Testis (tissue), 3 donors: Measurements from ENCODE around the gene MOSMO. TPM values are rescaled to one million over a fixed set of nuclear protein-coding genes. Genes with fewer than 3 reads are reported as not detected.

ENCODE experiments used
- DNase-seq: peaks from one replicate; pipeline ENCODE4 v3.0.0-alpha.2; 2019
- H3K27ac ChIP-seq, 2 donors: fragments of 200-600 bp; sonication (generic); one replicate each; pipeline ENCODE4 v1.5.1; 2019
- H3K27me3 ChIP-seq: fragments of 200-600 bp; sonication (generic); one replicate; pipeline ENCODE4 v1.5.1; 2019
- H3K36me3 ChIP-seq: fragments of 200-600 bp; sonication (generic); one replicate; pipeline ENCODE4 v1.5.1; 2017; ENCODE audit warnings: low read depth; ENCODE audit errors: missing control alignments
- H3K4me1 ChIP-seq: fragments of 200-600 bp; sonication (generic); one replicate; pipeline ENCODE4 v1.5.1; 2019
- H3K4me3 ChIP-seq, 2 donors: fragments of 200-600 bp; sonication (generic); one replicate each; pipeline ENCODE4 v1.5.1; 2017 to 2019
- H3K9me3 ChIP-seq: fragments of 200-600 bp; sonication (generic); one replicate; pipeline ENCODE4 v1.5.1; 2017
- CTCF ChIP-seq, 3 experiments: fragments of 450-650 bp in 2 of 3; fragments of 200-600 bp in 1 of 3; sonication (generic) in 1 of 3; IDR thresholded peaks; one replicate each; pipeline ENCODE4 v1.5.1; 2016 to 2019; ENCODE audit warnings: antibody characterized with exemption in 3 of 3, mild to moderate bottlenecking in 2 of 3, moderate library complexity in 1 of 3
- POLR2A ChIP-seq: fragments of 450-650 bp; IDR thresholded peaks from one replicate; pipeline ENCODE4 v1.6.1; 2017; ENCODE audit warnings: antibody characterized with exemption, mild to moderate bottlenecking, moderate library complexity
- WGBS, 2 donors: methylation state at CpG; one replicate each; pipeline ENCODE4 v1.1.5; 2018; 5-methylcytosine and 5-hydroxymethylcytosine counted together
- intact Hi-C: fragments of 100-400 bp; cut with DNase I; formaldehyde crosslinking; loops from one replicate; pipeline ENCODE4 v1.15.1; 2023; ENCODE audit warnings: low total_unique reads
- polyA plus RNA-seq: library from polyadenylated mRNA; stranded (reverse); fragments of 350-450 nt; fragmentation: Illumina TruSeq; extraction: RNeasy Lipid Tissue Mini Kit (QIAGEN cat#74804); gene quantifications from one replicate; pipeline ENCODE4 v1.2.3, GENCODE V29; 2014; ENCODE audit warnings: low read depth, low replicate concordance; ENCODE audit not compliant: insufficient read depth
- total RNA-seq, 2 donors: library from RNA; depleted of rRNA; stranded (reverse); fragments of >200 nt; gene quantifications; one replicate each; pipeline ENCODE4 v1.2.3, GENCODE V29; 2016

The MOSMO gene
- total and polyA plus RNA-seq, 3 donors from 2014 or later, result 17.4 to 36.8 (median 33.4) TPM

DNA sequence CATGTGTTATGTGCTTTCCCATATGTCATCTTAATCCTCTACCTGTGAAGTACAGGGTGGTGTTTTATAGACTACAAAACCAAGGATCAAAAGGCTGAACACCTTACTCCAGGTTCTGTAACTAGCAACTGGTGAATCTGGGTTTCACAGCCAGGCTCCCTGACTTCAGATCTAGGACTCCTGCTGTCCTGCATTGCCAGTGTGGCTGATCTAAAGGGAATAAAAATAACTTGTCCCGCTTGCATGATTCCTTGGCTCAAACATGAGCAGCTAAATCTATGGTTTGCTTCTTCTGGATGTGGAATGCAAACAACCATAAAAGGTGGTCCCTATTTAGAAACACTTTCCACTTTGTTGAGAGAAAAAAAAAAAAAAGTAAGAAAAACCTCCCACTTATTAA, 80.7 kb downstream of the MOSMO start:
- no peaks in the 10 kb centered on the region for H3K4me1 ChIP-seq
- no peak for DNase-seq
- no peaks in the 10 kb centered on the region for H3K36me3 ChIP-seq
- no peak overlapping the region for H3K4me3 ChIP-seq
- no peaks in the 10 kb centered on the region for H3K9me3 ChIP-seq
- H3K27ac ChIP-seq, result no peak overlapping the region
- H3K27me3 ChIP-seq, result no peaks in the 10 kb centered on the region
- intact Hi-C loops, result no loop called here
- no peak for TF ChIP-seq CTCF (IDR thresholded peaks at IDR 0.05)
- TF ChIP-seq POLR2A, result no peak
- WGBS, 2 donors, result 88 to 93% methylated on average over 1 of the region's 1 CpG

- WGBS, 2 donors, result 86 to 91% methylated on average over 4 of the region's 4 CpGs
- intact Hi-C loops, result no loop called here
- Histone ChIP-seq H3K27ac (no peak overlapping the region), H3K27me3 (no peaks in the 10 kb centered on the region), H3K4me3 (no peak overlapping the region), H3K4me1 (no peaks in the 10 kb centered on the region), H3K36me3 (no peaks in the 10 kb centered on the region), H3K9me3 (no peaks in the 10 kb centered on the region)
- DNase-seq, result no peak
- TF ChIP-seq CTCF (IDR thresholded peaks at IDR 0.05) (no peak), POLR2A (no peak)
Measured at GRCh38 chr16:22089910-22090309, 82.0 kb downstream of the MOSMO start.

- Histone ChIP-seq H3K36me3 (no peaks in the 10 kb centered on the region), H3K4me1 (no peaks in the 10 kb centered on the region), H3K4me3 (no peak overlapping the region), H3K27me3 (no peaks in the 10 kb centered on the region), H3K9me3 (no peaks in the 10 kb centered on the region), H3K27ac (no peak overlapping the region)
- WGBS, 2 donors, result 93 to 98% methylated on average over 2 to 3 of the region's 3 CpGs
- no peak for TF ChIP-seq POLR2A
- no peak for TF ChIP-seq CTCF (IDR thresholded peaks at IDR 0.05)
- no peak for DNase-seq
- intact Hi-C loops, result no loop called here
Measured at GRCh38 chr16:22091721-22092120, 83.8 kb downstream of the MOSMO start.

DNA sequence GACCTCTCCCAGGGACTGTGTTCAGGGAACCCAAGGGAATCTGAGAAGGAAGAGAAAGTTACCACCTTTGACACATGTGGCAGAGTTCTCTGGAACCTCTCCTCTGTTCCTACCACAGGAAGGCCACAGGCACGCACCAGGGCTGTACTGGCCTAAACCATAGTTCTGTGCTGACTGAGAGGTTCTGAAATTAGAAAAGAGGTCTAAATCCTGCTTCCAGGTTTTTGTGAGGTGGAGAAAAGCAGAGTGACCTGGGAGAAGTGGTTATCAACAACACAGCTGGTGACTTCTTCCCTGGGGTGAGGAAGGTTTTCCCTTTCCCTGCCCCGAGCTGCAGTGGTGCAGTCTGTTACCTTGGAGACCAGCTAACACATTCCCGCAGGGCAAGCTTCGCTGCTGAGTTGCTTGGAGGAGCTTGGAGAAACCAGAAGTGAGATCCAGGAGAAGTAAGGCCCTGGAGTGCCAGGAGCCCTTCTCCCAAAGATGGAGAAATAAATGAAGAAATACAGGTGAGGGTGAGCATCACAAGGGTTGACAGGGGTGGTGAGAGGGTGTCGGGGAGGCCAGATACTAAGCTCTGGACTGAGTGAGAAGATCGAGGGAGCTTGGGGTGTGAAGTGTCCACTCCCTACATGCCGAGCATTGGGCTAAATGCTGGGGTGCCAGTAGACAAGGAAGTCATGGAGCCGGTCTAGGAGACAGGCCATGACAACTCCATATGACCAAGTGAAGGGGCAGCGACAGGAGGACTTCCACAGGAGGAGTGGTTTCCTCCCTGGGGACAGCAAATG, 84.4 kb downstream of the MOSMO start, which contains the start of gene VWA3A:
Gene VWA3A (plus strand): TSS at position 399 of the 791 bp plus-strand sequence. CDS start 97 bp downstream, at position 496.
- Histone ChIP-seq H3K36me3 (no peaks in the 10 kb centered on the region), H3K27me3 (no peaks in the 10 kb centered on the region), H3K4me1 (no peaks in the 10 kb centered on the region), H3K9me3 (no peaks in the 10 kb centered on the region), H3K27ac (no peak within 1 kb of the TSS), H3K4me3 (no peak within 1 kb of the TSS)
- TF ChIP-seq CTCF (IDR thresholded peaks at IDR 0.05), result no peak
- no peak for TF ChIP-seq POLR2A
- 56 to 65% methylated on average over 9 of the region's 9 CpGs for WGBS, 2 donors
- intact Hi-C loops, result no loop called here
- no peak for DNase-seq

- 85 to 91% methylated on average over 3 of the region's 3 CpGs for WGBS, 2 donors
- Histone ChIP-seq H3K9me3 (no peaks in the 10 kb centered on the region), H3K27me3 (no peaks in the 10 kb centered on the region)
Measured at GRCh38 chr16:22093331-22093730, 85.4 kb downstream of the MOSMO start.

More at GRCh38 chr16:22093331-22093730, 85.4 kb downstream of the MOSMO start:
- intact Hi-C loops, result no loop called here
- Histone ChIP-seq H3K36me3 (no peaks in the 10 kb centered on the region), H3K27ac (no peak overlapping the region), H3K4me3 (no peak overlapping the region), H3K4me1 (no peaks in the 10 kb centered on the region)
- no peak for DNase-seq
- TF ChIP-seq POLR2A (no peak), CTCF (IDR thresholded peaks at IDR 0.05) (no peak)
